Activated CD8-positive, alpha-beta memory T cell treated with anti-CD3 and anti-CD28 coated beads, Interleukin-2, amount 50 U/mL, for 48 hours (primary cell): Measurements from ENCODE around the gene DNASE1.
"Not testable (repeated sequence)": the region's sequence is repeated elsewhere in the genome, so short reads cannot be mapped to it uniquely, and the experiment has no call there.

Experiments used
- DNase-seq: peaks from one replicate; pipeline ENCODE4 v3.0.0-alpha.2; 2020

DNASE1 gene

DNA sequence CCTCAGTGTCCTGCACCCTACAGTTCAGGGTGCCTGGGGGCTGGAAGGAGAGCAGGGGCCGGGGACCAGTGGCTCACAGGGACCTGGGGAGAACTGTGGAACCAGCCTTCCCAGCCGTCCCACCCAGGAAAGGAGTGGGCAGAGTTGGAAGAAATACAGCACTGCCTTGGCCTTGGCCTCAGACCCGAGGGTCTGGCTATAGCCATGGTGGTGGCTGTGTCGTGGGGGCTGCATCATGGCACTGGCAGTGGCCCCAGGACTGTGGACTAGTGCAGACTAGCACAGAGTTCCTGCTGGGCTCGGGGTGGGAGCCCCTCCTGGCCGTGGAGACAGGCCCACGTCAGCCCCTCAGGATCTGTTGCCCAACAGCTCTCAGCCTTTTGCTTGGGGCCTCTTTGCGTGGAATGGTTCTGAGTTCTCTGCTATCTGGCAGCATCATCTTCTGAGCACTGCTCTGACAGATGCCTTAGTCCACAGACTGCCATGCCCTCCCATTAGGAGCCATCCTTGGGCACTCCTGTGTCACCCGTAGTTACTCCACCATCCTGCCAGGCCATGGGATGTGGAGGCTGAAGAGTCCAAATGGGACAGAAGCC is 12.6 kb upstream of the DNASE1 start:
- DNase-seq: no peak

DNA sequence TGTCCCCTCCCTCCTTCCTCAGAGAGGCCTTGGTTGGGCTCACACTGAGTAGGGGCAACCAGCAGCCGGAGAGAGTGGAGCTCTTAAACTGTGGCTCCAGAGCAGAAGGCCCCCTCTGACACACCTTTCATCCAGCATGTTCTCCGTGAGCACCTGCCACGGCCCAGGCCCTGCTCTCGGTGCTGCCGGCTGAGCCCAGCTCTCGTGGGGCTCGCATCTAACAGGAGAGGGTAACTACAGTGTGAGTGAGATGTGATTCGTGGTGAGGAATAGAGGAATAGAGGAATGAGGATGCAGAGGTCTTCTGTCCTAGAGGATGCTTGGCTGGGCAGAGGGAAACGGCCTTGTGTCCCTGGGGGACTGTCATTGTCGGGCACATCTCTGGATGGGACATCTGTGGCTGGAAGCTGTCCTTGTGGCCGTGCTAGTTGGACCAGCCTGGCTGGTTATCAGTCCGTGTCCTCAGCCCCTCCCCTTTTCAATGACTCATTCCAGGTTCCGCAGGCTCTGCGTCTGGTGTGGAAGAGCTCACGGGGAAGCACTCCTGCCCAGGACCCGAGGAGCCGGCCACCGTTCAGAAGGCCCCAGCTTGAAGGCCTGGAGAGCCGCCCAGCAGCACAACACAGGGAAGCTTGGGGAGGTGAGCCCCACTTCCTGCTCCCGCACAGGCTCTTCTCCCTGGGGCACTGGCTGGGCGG is 11.9 kb upstream of the DNASE1 start:
- DNase-seq: peak; percentile 40

DNA sequence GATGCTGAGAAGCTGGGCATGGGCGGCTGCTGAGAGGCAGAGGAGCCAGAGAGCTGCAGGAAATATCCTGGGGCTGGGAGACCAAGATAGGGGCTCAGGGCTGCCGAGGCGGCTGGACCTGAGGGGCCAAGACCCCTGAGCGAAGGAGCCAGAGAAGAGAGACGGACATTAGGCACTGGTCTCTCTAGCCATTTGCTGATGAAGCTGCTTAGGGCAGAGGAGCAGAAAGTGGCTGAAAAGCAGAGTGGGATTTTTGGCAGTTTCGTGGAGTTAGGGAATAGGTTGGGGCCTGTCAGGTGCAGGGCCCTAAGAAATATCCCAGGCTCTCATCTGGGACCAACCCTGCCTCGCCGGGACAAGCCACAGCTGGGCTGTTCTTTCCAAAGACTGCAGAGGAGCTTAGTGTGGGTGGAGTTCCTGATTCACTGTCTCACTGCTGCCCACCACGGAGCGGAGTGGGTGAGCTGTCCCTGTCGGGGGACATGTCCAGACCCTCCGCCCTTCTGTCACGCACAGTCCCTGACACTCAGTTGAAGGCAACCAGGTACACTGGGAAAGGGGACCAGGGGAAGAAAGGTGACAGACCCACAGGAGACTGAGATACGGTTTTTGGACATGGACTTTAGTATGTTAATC is 11.3 kb upstream of the DNASE1 start:
- DNase-seq: peak; percentile 26

DNA sequence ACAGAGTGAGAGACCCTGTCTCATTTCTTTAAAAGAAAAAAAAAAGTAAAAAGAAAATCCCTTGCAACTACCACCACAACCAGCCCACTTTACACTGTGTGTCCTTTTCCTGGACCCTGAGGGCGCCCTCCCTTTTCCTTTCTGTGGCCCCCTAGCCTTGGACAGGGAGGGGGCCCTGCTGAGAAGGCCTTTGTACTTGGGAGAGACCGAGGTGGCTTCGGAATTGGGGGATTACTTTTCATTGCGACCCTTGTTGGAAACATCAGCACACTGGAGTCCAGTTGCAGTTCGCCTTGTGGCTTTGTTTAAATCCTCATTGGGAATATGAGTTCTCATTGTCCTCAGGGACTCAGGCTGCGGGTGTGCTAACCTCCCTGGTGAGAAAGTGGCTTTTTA is 9.4 kb upstream of the DNASE1 start:
- DNase-seq: no peak

DNA sequence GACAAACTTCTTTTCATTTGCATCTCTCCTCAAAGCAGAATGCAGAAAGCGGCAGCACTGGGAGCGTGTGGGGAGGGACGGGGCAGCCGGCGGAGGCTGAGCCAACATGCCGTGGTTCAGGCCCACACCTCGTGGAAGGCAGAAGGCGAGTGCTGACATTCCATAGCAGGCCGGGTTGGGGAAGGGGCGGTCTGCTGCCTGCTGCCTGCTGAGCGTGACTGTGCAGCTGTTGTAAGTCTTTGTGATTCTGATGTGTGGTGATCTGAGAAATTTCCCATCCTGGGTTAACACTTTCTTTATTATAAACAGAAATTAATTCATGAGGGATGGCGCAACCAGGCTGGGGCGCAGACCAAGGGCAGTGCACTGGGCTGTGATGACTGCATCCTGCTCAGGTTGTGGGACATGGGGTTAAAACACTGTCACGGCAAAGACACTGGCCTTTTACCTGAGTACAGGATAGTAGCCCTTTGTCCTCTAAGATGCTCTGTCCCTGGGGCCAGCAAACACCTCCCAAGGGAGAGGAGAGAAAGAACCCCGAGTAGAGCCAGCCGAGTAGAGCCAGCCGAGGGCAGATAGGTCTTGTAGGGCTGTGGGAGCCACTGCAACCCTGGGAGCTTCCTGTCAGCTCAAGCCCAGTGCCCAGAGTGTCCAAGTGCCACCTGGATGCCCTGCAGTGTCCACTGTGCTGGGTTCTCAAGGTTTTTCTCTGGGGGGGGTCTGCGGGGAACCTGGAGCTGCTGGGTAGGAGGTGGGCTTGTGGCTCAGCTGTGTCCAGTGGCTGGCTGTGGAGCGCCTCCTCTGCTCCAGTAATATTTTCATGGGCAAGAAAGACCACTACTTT is 8.8 kb upstream of the DNASE1 start:
- peak; percentile 45 for DNase-seq

DNA sequence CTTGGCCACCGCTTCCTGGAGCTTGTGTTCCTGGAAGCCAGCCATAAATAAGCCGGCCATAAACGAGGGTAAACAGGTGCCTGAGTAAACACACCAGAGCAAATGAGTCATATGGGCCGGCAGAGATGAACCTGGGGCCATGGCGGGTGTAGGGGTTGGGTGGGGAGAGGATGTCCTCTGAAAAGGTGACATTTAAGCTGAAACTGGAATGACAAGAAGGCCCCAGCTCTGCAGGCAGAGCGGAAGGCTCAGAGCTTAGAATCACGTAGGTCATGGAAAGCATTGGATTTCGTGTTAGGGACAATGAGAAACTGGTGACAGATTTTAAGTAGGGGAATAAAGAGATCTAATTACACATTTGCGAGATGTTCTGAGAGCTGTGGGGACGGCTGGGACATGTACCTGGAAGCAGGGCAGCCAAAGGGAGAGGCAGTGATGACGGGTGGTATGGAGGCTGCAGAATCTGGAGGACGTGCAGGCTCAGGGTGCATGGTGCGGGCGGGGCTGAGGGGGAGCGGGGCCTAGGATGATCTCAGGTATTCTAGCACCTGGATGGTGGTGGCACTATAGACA is 8.1 kb upstream of the DNASE1 start:
- peak; percentile 32 for DNase-seq

DNA sequence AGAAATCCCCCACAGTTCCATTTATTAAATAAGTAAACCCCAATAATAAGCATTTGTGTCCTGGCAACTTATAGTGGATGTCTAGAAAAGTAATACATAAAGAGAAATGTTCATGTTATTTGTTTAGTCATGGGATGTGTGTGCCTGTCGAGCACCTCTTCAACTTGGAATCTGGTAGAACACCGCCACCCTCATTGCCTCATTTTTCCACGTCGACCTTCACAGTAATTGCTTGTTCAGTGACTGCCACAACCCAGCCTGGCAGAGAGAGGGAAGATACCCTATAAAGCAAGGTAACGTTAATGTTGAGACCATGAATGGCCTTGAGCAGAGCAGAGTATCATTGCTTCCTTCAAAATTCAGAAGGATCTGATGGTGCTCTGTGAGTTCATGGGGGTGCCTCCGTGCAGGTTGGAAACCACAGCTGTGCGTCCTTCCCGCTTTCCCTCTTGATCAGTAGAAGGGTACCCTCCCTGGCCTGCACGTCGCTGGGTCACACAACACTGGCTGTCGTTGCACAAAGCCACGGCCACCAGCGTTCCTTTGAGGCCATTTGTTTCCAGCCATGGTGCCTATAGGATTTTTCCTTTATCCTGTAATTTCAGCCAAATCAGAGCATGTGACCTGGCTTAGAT is 3.7 kb upstream of the DNASE1 start:
- DNase-seq: peak; percentile 34

DNA sequence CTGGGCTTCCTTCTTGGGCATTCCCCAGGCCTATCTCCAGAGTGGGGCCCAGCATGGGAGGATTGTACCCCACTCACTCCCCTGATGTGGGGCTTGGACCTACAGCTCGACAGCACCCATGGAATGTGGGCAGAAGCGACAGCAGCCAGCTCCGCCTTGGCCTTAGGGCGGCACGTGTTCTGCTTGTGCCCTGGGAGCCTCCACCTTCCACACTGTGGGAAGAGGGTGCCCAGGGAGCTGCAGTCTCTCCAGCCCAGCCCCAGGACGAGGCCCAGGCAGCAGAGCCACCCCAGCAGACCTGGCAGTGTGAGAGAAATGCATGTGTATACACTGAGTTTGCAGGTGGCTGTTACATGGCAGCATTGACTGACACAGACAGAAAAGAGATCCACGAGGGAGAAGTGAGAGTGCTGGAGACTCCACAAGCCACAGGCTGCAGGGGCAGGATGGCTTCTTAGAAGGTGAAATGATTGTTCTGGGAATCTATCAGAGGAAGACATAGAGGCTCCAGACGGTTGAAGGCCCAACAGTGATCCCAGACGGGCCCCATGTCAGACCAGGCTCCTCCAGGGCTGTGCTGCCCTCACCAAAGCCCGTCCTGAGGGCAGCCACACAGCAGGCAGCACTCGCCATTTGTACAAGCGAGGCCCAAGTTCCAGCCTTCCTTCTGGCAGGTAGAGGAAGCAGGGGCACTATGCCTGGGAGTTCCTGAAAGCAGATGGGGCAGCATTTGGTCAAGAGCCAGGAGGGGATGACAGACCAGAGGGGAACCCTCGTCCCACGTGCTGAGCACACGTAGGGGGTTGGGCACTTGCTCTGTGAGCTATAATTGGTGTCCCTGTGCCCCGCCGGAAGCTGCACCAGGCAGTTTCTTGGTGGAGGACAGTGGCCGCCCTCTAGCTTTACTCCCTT is 2.8 kb upstream of the DNASE1 start:
- DNase-seq: peak; percentile 48

DNA sequence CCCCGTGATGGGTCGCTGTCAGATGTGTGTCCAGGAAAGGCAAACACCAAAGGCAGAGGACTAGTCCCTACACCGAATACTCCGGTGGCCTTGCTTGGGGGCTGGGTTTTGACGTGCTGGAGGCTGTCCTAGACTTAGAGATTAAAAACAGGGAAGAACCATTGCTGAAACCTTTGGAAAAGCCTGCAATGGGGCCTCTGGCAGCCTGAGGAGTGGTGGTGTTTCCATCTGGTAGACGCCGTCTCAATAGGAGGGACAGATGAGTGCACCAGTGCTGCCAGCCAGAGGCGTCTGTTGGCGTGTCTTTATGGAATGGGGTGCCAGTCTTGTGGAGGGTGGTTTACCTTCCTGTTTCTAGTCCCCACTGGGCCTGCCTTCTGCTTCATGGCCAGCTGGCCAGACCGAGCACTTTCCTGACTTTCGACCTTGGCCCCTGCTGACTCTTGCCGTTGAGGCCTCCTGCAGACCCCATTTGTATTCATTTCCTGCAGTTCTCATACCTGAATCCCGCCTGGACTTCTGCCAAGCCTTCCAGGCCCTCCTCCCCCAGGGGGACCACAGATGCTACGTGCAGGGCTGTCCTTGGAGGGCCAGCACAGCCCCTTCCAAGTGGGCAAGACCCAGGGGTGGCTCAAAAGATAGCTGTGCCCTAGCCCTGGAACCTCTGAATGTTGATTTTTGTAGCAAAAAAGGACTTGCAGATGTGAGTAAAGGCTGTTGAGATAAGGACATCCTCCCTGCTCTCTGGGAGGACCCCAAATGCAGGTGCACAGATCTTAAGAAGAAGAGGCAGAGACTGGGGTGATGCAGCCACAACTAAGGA is 1.9 kb upstream of the DNASE1 start:
- DNase-seq: peak; percentile 42

DNA sequence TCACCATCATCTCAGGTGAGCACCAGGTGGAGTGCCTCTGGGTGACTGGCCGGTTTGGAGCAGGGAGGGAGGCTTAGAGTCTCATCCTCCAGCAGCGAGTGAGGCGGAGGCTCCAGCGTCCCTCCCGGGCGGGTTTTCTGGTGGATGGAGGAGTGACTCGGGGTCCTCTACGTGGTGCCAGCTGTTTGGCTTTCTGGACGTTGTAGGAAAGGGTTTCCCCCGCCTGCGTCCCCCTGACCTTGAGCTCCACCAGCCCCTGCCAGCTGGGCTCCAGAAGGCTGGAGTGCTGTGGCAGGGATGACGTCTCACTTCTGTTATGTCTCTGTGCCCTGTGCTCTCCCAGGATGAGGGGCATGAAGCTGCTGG is 522 bp downstream of the DNASE1 start:
- no peak for DNase-seq

DNA sequence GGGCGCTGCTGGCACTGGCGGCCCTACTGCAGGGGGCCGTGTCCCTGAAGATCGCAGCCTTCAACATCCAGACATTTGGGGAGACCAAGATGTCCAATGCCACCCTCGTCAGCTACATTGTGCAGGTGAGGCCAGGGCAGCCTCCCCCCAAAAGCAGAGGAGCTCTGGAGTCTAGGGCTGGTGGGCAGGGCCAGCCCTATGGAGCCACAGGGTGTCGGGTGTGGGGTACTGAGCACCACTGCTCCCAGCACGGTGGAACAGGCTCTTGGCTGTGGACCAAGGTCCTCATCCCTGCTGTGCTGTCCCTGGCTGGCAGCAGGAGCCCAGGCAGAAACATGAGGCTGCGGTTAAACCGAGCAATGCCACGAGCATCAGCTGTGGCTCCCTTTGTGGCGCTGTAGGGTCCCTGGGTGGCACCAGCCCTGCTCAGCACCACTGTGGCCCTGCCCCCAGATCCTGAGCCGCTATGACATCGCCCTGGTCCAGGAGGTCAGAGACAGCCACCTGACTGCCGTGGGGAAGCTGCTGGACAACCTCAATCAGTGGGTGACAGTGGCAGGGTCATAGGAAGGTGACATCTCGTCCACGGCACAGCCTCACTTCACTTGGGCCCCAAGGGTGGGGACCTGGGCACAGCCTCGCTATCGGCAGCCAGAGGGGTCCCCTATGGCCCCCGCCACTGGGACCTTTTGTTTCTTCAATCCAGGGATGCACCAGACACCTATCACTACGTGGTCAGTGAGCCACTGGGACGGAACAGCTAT is 1.1 kb downstream of the DNASE1 start:
- no peak for DNase-seq

DNA sequence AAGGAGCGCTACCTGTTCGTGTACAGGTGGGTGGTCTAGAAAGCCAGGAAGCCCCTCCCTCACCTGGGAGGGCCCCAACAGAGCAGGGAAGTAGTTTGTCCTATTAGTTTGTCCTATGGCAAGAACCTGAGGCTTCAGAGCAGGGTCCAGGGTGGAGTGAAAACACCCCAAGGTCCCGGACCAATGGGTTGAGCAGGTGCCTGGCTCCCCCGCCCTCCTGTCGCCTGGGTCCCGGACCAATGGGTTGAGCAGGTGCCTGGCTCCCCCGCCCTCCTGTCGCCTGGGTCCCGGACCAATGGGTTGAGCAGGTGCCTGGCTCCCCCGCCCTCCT is 1.6 kb downstream of the DNASE1 start:
- DNase-seq: not testable (repeated sequence)

DNA sequence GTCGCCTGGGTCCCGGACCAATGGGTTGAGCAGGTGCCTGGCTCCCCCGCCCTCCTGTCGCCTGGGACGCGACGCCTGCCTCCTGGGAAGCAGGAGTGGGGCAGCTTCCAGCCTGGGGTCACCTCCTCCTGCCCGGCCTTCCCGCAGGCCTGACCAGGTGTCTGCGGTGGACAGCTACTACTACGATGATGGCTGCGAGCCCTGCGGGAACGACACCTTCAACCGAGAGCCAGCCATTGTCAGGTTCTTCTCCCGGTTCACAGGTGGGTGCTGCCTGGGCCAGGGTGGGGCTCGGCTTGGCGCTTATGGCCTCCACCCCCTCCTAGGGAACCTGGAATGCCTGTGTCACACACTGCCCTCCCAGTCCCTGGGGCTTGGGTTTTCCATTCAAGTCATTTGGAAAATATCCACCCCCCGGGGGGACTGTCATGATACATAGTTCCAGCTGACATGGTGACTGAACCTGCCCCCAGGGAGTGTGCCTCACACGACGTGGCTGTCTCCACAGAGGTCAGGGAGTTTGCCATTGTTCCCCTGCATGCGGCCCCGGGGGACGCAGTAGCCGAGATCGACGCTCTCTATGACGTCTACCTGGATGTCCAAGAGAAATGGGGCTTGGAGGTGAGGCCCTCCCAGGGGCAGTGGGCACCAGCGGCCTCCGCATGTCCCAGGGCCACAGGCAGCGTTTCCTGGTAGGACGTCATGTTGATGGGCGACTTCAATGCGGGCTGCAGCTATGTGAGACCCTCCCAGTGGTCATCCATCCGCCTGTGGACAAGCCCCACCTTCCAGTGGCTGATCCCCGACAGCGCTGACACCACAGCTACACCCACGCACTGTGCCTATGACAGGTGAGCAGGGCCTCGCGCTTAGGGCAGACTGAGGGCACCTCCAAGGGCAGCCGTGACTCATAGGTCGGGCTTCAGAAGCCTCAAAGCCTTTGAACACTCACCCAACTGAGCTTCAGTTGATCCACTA is 2.3 kb downstream of the DNASE1 start:
- DNase-seq: no peak

DNA sequence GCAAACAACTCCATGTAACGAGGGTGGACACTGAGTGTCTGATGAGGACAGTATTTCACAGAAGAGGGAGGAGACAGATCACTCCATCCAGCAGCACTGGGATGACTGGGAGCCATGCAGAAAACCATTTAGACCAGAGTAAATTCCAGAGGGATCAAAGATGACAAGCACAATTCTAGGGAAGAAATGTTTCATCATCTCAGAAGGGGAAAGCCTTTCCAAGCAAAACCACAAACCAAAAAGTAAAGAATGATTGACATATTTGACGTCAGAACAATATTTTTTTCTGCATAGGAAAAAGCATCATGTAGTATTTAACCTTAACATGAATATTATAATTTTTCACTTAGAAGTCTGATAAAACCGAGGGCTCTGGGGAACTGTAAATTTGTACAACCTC is 4.8 kb downstream of the DNASE1 start:
- DNase-seq: no peak

DNA sequence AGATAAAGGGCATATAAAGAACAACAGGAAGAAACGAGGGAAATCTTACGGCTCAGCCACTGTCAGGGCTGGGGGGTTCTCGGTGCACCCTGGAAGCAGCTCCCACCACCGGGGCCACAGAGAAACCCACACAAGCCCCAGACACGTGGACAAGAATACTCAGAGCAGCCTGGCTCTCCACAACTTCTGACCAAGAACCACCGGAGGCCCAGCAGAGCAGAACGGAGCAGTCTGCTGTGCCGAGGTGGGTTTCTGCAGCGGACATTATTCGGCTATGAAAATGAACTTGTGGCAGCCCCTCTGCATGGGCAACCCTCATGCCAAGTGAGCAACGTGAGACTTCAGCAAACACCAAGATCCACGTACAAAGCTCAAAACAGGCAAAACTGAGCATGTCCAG is 6.8 kb downstream of the DNASE1 start:
- no peak for DNase-seq

DNA sequence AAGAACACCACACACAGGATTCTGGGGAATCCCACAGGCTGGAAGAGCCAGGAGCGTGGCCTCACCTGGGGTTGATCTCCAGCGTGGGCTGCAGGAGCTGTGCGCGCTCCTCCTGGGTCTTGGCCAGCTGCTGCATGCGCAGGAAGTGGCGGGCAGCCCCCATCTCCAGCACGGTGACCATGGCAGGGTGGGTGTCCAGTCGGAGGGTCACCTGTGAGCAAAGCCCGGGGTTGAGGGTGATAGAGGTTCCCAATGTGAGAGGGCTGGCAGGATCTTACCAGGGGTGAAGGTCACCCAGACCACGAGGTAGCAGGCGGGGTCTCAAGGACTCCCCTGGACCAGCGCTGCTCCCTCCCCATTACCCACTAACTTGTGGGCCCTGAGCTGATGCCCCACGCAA is 7.4 kb downstream of the DNASE1 start:
- no peak for DNase-seq

DNA sequence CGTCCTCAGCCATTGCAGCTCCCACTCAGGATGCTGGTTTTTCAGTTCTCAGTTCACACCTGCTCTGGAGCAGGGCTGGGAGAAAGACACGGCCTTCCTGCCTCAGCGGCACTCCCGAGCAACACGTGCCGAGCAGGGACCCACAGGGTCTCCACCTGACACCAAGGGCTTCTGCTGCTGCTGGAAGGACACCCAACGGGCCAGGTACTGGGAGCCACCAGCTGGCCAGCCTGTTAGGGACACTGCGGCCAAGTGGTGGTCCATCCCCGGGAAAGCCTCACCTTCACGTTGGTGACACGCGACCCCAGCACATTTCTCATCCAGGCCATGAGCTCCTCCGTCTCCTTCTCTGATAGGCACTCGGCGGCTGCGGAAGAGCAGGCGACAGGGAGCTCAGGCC is 8.1 kb downstream of the DNASE1 start:
- no peak for DNase-seq

DNA sequence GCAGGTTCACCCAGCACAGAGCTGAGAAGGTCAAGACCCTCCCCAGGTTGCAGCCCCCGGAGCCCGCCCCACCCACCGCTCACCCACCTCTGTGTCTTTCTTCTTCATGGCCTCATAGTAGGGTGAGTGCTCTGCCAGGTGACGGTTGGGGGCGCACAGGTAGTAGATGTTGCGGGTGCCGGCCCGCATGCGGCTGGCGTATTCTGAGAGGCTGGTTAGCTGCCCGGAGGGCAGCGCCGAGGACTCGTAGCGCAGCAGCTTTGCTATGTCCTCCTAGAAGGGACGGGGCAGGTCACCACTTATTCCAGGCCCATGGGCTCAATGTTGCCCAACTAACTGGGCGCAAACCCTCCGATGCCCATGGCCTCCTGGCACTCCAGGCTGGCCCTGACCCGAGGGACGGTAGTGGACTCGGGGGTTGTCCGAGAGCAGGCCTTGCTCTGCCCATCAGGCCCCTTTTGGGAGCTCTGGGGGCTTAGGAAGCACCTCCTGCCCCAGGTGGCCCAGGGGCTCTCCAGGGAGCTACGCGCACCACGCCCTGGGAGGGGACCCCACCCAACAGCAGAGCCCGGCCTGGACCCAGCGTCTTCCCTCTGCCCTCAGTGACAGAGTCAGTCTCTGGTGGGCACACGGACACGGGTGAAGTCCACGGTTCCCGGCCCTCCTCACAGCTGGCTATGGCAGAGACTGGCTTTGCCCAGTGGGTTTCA is 9.9 kb downstream of the DNASE1 start:
- DNase-seq: no peak
